Pancreas (tissue), 10 donors: ENCODE measurements around the gene BEST2. TPM values are rescaled to one million over a fixed set of nuclear protein-coding genes. Genes with fewer than 3 reads are reported as not detected.

ENCODE experiments used
- ATAC-seq, 4 donors: fragments of 200-7000 bp; cut with Tn5 transposase; one replicate each; pipeline versions ENCODE4 v1.8.0 to v1.9.1; 2020; ENCODE audit warnings: mild to moderate bottlenecking in 4 of 4, moderate library complexity in 4 of 4
- DNase-seq, 6 donors: peaks; one replicate each; pipeline ENCODE4 v3.0.0-alpha.2; 2020
- FAIRE-seq: peaks from 2 replicates; lab custom pipeline; 2012; peaks lifted over from hg19 to GRCh38; lab: Jason Lieb, UNC
- H3K27ac ChIP-seq, 4 donors: fragments of 200-600 bp; sonication (generic); 1 replicate in 3 of 4; 2 replicates in 1 of 4; pipeline versions ENCODE4 v1.5.0 to v1.8.0; 2020
- H3K27me3 ChIP-seq, 4 donors: fragments of 200-600 bp; one replicate each; pipeline ENCODE4 v1.8.0; 2021
- H3K36me3 ChIP-seq, 3 donors: fragments of 200-600 bp; sonication (generic) in 1 of 3; one replicate each; pipeline versions ENCODE4 v1.5.0 to v1.8.0; 2020 to 2021
- H3K4me1 ChIP-seq, 3 donors: fragments of 200-600 bp; one replicate each; pipeline ENCODE4 v1.8.0; 2021
- H3K4me3 ChIP-seq, 4 donors: fragments of 200-600 bp; sonication (generic) in 2 of 4; one replicate each; pipeline versions ENCODE4 v1.5.0 to v1.8.0; 2020 to 2021
- H3K9me3 ChIP-seq, 4 donors: fragments of 200-600 bp; one replicate each; pipeline ENCODE4 v1.8.0; 2021
- CTCF ChIP-seq, 4 donors: fragments of 200-600 bp; sonication (generic) in 3 of 4; IDR thresholded peaks; one replicate each; pipeline versions ENCODE4 v1.5.0 to v1.8.0; 2021; ENCODE audit warnings: antibody characterized with exemption in 4 of 4
- WGBS, 2 donors: extraction: QIAGEN DNeasy Blood & Tissue Kit; methylation state at CpG; one replicate each; pipeline ENCODE4 v1.1.7; 2013; 5-methylcytosine and 5-hydroxymethylcytosine counted together
- intact Hi-C, 3 donors: fragments of 100-400 bp; cut with DNase I; formaldehyde crosslinking; loops; one replicate each; pipeline versions ENCODE4 v1.11.1 to v1.14.2; 2022
- polyA plus RNA-seq, 2 donors: library from polyadenylated mRNA; stranded (reverse); fragments of 200-250 nt; gene quantifications; one replicate each; pipeline ENCODE4 v1.2.3, GENCODE V29; 2013
- total RNA-seq, 6 donors: library from RNA; stranded (reverse); fragmentation: NEBNext Ultra II Directional in 4 of 6; extraction: Animal tissue kit (Norgen Biotek cat#: 25700) in 4 of 6; gene quantifications; one replicate each; pipeline versions ENCODE4 v1.2.1 to v1.2.4, GENCODE V29; 2021 to 2023
- donor health status: healthy with polysubstance abuse.
- donor health status: DM: no; HTN: no; CAD: no; lungs with moderate emphysema.
- donor health status: DM: no; HTN: no; CAD: no.
- donor health status: control.
- donor health status: control.
- donor health status: Bipolar disorder and iron deficiency.
- donor health status: DM: yes; HTN: yes; CAD: no.
- donor health status: DM: no; HTN: no; CAD: no.
- donor health status: DM: no; HTN: no; CAD: no.
- donor health status: DM: yes; HTN: yes; CAD: no.

BEST2 gene
- total and polyA plus RNA-seq, 8 donors, result not detected

- DNase-seq, result peak; percentile 82 to 97 (median 94)
- Histone ChIP-seq H3K9me3 (no peaks in the 10 kb centered on the region), H3K27me3 (no peaks in the 10 kb centered on the region), H3K4me3 (peak within 1 kb of the TSS; percentile 75 to 86 (median 80)), H3K36me3 (peaks cover 0 to 7% (median 0%) of the 10 kb centered on the region in 3 donors), H3K4me1 (peaks cover 16 to 28% (median 18%) of the 10 kb centered on the region in 3 donors), H3K27ac (peak within 1 kb of the TSS; percentile 91 to 97 (median 94))
- WGBS, 2 donors, result 0 to 1% methylated on average over 29 of the region's 29 CpGs
- intact Hi-C loops, result no loop called here
- no peak for TF ChIP-seq CTCF (IDR thresholded peaks at IDR 0.05)
- peak; percentile 98 for FAIRE-seq
- ATAC-seq, result peak; percentile 83 to 91 (median 85)
These were observed 14.4 kb upstream of the BEST2 start, which contains the start of gene GET3 for GRCh38 chr19:12736995-12737834. TSS of gene GET3 (plus strand) at chr19:12737497. CDS start at chr19:12737506, 9 bp downstream.

DNA sequence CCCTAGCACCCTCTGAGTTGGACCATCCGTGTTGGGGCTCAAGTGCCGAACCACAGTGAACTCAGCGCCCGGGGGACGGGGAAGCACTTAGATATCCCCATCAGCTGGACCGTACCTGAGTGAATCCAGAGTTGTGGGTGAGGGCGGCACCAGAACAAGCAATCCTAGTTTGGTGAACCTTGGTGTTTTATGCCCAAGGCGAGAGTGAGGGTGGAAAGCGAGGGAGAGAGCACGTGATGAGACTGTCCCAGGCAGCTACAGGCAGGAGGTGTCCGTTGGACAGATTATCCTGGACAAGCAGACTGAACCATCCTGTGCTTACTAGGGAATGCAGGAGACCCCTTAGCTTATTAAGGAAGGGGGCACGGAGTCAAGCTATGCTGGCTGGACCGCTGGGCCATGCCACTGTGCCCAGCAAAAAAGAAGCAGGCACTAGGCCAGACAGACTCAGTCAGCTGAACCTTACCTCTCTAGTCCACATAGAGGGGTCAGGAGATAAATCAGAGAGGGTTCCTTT lies 13.7 kb upstream of the BEST2 start:
- ATAC-seq, result no peak
- H3K27ac ChIP-seq, result no peak overlapping the region
- TF ChIP-seq CTCF (IDR thresholded peaks at IDR 0.05), result no peak
- intact Hi-C loops, result no loop called here
- DNase-seq, result no peak
- no peak for FAIRE-seq
- peaks cover 9 to 21% (median 11%) of the 10 kb centered on the region in 3 donors for H3K4me1 ChIP-seq
- 7 to 10% methylated on average over 13 of the region's 13 CpGs for WGBS, 2 donors
- peaks cover 0 to 7% (median 0%) of the 10 kb centered on the region in 3 donors for H3K36me3 ChIP-seq
- no peaks in the 10 kb centered on the region for H3K27me3 ChIP-seq
- H3K9me3 ChIP-seq, result no peaks in the 10 kb centered on the region
- peak overlapping the region; percentile 75 to 86 (median 80) for H3K4me3 ChIP-seq

DNA sequence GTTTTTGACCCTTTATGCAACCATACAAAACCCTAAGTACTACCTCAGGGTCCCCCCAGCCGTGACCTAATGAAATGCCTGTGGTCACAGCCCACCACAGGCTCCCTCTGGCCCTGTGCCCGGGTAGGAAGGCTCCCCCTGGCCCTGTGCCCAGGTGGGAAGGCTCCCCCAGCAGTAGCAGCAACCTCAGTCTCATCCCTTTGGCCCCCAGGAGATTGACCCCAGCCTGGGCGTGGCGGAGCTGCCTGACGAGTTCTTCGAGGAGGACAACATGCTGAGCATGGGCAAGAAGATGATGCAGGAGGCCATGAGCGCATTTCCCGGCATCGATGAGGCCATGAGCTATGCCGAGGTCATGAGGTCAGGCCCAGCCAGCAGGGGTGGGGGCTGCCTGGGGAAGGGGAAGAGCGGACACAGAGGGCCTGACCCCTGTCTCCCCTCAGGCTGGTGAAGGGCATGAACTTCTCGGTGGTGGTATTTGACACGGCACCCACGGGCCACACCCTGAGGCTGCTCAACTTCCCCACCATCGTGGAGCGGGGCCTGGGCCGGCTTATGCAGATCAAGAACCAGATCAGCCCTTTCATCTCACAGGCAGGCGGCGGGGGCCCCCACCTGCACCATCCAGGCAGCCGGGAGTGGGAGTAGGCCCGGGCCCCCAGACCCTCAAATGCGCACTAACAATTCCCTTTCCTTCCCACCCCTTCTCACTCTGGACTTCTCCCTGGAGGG lies 6.3 kb upstream of the BEST2 start:
- intact Hi-C loops, result no loop called here
- TF ChIP-seq CTCF (IDR thresholded peaks at IDR 0.05), result no peak
- Histone ChIP-seq H3K27ac (no peak overlapping the region), H3K4me1 (no peaks in the 10 kb centered on the region), H3K27me3 (no peaks in the 10 kb centered on the region), H3K36me3 (peaks cover 2 to 17% (median 3%) of the 10 kb centered on the region in 3 donors), H3K4me3 (no peak overlapping the region), H3K9me3 (no peaks in the 10 kb centered on the region)
- ATAC-seq (no peak), FAIRE-seq (no peak), DNase-seq (no peak)
- WGBS, 2 donors, result 86 to 89% methylated on average over 22 of the region's 22 CpGs

DNA sequence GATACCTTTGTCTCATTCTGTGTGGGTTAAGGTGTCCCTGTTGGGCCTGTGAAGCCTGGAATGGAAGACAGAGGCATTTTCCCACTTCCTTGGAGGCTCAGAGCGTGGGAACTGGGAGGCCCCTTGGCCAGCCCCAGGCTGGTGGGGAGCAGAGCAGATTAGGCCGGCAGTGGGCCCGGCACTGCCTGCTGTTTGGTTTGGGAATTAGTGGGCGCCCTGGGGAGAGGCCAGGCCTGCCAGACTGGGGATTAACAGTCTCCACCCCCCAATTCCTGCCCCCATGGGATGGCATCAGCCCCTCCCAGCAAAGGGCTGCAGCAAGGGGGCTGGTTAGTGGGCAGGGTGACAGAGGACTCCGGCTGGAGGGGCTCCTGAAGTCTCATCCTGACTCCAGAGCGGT lies 3.1 kb upstream of the BEST2 start:
- no peak overlapping the region for H3K4me3 ChIP-seq
- intact Hi-C loops, result no loop called here
- no peaks in the 10 kb centered on the region for H3K4me1 ChIP-seq
- TF ChIP-seq CTCF (IDR thresholded peaks at IDR 0.05), result no peak
- DNase-seq, result no peak
- no peak for FAIRE-seq
- no peak overlapping the region for H3K27ac ChIP-seq
- ATAC-seq, result peak in 1 of 4 donors; percentile 20
- H3K27me3 ChIP-seq, result no peaks in the 10 kb centered on the region
- no peaks in the 10 kb centered on the region for H3K9me3 ChIP-seq
- WGBS, 2 donors, result 60 to 72% methylated on average over 6 of the region's 6 CpGs
- H3K36me3 ChIP-seq, result peaks cover 2 to 17% (median 3%) of the 10 kb centered on the region in 3 donors
